ENCODE measurements around the gene CFAP99.

GRCh38 chr4:2443061-2443730 lies 24.4 kb downstream of the CFAP99 start:
- TF ChIP-seq CTCF (conservative IDR thresholded peaks at IDR 0.05; ENCODE audit: low read depth in 2 of 2) = no peak
- no peak for TF ChIP-seq POLR2AphosphoS5 (IDR thresholded peaks at IDR 0.05; ENCODE audit: low read depth)
- no peak for TF ChIP-seq EZH2 (IDR thresholded peaks at IDR 0.05; ENCODE audit: low read depth, unreplicated experiment)
- TF ChIP-seq EZH2phosphoT487 (IDR thresholded peaks at IDR 0.05; ENCODE audit: unreplicated experiment) = no peak

All from GM23338 (cell line).